Right renal cortex interstitium (tissue), 3 donors: ENCODE results near the gene ABCF1. TPM values are rescaled to one million over a fixed set of nuclear protein-coding genes. Genes with fewer than 3 reads are reported as not detected.

Source experiments
- DNase-seq, 3 donors: peaks; one replicate each; pipeline ENCODE4 v3.0.0-alpha.2; 2013; ENCODE audit warnings: low read depth in 3 of 3, low spot score in 2 of 3
- polyA plus RNA-seq, 3 donors: library from polyadenylated mRNA; unstranded; fragments of 120-200 nt; gene quantifications; one replicate each; pipeline ENCODE4 v1.2.1, GENCODE V29; 2013; ENCODE audit not compliant: insufficient read length in 3 of 3

ABCF1 gene
- polyA plus RNA-seq, 3 donors: 71.2 to 76.2 (median 73.3) TPM

DNA sequence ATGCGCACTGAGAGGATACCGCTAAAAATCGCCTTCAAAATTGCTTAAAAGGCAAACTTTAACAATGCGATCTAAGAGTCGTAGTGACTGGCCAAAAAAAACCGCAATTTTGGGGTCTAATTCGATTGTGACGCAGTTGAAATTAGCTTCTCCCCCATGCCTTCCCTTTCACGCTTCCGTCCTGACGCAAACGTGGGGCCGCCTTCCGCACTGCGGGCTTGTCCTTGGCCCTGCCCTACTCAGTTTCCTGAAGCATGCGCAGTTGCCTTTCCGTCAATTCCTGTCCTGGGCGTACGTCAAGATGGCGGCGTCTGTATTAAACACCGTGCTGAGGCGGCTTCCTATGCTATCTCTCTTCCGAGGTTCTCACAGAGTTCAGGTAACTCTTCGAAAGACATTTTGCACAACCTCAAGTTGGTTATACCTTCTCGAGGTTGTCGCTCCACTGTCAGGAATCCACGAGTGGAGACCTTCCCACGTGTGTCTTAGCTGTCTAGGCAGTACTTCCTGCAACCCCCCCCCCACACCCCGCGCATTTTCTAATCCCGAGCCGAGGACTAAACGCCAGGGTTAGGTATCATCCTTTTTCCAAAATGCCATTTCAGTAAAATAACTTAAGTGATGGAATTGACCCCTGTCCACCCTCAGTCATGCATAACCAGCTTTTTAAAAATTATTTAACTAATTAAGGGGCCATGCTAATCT is 46.5 kb downstream of the ABCF1 start, which contains the start of gene MRPS18B:
Gene MRPS18B (plus strand): TSS at position 276 of the 705 bp plus-strand sequence. CDS start 26 bp downstream, at position 302.
- DNase-seq: peak; percentile 99 to 100 (median 100)

DNA sequence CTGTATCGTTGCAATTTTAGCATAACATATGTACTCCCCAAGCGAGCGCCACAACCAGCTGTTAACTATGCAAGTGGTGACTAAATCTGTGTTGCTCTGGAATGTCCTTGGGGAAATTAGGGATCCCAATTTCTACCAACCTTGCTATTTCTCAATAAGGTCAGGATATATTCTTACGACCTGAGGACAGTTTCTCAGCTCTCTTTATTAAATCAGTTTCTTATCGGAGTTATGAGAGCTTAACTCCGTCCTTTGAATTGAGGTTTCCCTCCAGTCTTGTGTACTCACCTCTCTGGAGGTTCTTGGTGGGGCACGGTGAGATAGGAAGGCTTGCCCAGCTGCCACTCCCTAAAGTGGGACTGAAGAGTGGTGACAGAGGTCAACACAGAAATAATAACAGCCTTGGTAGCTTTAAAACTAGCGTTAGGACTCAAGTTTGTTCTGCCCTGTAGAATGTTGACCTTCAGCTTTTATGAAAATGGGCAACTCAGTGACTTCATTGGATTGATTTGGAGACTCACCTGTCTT is 47.1 kb downstream of the ABCF1 start:
- no peak for DNase-seq

DNA sequence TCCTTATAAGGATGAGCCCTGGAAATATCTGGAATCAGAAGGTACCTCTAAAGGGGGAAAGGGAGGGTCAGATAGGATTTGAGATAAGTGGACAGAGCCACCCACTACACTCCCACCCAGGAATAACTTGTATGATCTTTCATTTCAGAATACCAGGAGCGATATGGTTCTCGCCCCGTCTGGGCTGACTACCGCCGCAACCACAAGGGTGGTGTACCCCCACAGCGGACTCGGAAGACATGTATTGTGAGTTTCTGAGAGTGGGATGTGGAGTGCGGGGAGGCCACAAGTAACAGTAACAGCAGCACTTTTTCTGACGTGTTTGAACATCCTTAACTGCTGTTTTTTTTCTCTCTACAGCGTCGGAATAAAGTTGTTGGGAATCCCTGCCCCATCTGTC is 48.3 kb downstream of the ABCF1 start:
- DNase-seq: no peak

DNA sequence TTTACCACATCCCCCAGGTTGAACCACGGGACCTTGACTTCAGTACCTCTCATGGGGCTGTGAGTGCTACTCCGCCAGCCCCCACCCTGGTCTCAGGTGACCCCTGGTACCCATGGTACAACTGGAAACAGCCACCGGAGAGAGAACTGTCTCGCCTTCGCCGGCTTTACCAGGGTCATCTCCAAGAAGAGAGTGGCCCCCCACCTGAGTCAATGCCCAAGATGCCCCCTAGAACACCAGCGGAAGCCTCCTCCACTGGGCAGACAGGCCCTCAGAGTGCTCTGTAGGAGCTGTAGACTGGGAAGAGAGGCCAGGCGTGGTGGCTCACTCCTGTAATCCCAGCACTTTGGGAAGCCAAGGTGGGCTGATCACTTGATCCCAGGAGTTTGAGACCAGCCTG is 54.3 kb downstream of the ABCF1 start:
- no peak for DNase-seq

DNA sequence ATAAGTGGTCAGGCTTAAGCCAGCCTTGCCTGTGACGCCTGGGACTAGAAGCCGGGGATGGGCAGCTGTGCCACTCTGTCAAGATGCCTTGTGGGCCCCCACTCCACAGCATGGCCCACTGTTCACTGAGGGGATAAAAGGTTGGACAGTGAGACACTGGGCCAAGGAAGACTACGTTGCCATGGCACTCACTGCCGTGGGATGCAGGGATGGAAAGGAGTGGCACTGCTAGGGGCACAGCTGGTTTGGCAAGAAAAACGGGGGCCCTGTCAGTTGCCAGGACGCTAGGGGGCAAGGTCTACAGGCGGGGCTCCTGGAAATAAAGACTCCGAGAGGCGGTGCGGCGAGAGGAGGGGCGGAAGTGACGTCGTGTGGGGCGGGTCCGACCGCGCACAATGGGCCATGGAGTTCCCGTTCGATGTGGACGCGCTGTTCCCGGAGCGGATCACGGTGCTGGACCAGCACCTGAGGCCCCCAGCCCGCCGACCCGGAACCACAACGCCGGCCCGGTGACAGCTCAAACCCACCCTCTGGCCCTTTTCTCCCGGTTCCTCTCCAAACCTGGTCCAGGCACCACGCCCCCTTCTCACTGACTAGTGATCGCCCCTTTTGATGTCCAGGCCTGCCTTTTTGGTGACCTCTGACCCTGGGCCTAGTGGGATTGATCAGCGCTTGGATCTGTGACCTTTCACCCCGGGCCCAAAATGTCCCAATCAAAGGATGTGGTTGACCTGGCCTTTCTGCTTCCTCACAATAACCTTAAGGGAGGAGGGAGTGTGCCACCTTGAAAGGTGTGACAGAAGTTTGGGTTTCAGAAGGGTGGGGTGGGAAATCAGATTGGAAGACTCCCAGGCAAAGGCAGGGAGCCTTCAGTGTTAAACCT is 55.5 kb downstream of the ABCF1 start, which contains the start of gene ATAT1:
Gene ATAT1 (plus strand): TSS at position 391 of the 883 bp plus-strand sequence.
- no peak for DNase-seq

DNA sequence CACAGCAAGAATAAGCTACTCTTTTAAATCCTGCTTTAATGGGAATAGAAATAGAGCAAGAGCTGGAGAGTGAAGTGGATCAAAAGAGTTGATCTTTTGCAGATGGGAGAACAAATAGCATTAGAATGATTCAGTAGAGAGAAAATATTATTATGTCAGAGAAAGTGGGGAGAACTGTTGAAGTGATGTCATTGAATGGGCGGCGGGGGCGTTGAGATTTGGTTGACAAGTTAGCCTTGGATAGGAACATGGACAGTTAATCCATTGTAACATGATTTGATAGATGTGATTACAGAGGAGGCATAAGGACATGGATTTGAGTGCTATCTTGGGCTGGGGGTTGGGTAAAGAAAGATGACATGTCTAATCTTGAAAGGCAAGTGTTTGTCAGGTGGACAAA is 64.6 kb downstream of the ABCF1 start:
- DNase-seq: no peak

DNA sequence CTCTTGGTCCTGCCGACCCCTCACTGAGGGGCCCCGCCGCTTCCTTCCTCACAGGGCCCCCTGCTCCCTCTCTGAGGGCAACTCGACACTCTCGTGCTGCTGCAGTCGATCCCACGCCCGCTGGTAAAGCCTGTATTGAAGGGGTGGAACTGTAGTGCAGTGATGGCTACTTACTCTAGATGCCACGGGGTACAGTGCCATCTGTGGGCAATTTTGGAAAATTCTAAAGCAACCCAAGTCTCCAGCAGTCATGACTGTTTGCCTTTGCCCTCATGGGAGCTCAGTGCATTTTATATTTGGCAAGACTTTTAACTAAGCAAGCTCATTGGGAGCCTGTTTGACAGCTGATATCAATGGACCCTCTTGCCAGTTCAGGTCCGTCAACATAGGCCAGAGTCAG is 69.2 kb downstream of the ABCF1 start:
- no peak for DNase-seq

DNA sequence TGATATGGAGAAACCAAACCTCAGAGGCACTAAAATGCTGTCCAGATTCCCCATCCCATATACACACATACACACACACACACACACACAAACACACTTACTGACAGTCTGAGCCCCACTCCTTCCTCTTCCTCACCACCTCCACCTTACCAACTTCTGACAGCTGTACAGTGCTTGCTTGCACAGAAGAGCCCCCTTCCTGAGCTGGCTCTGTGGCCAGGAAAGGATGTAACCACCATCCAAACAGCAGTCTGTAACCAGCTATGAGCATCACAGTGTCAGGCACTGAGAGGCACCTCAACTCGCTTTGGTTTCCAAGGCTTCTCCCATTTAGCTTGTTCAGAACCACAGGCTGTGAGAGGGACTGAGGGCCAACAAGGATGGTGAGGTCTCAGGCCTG is 69.8 kb downstream of the ABCF1 start:
- DNase-seq: no peak

Other genes with a start within 250 kb of the ABCF1 start
- gene TRIM39, start 244.5 kb upstream of the ABCF1 start, polyA plus RNA-seq: 10 to 100 TPM; 13.1 to 14.1 (median 13.7) TPM
- gene RPP21, start 226.3 kb upstream of the ABCF1 start, polyA plus RNA-seq: 10 to 100 TPM; 29.4 to 32.0 (median 31.5) TPM
- gene HLA-E, start 81.9 kb upstream of the ABCF1 start, polyA plus RNA-seq: 100 to 1,000 TPM; 114 to 118 (median 114) TPM
- gene GNL1, start 15.0 kb upstream of the ABCF1 start, polyA plus RNA-seq: 10 to 100 TPM; 75.7 to 89.8 (median 80.4) TPM
- 10 to 100 TPM; 29.5 to 31.5 (median 30.2) TPM for gene PRR3, start 14.1 kb upstream of the ABCF1 start, polyA plus RNA-seq
- gene PPP1R10, start 45.8 kb downstream of the ABCF1 start, polyA plus RNA-seq: 10 to 100 TPM; 48.0 to 51.6 (median 48.1) TPM
- gene MRPS18B, start 46.4 kb downstream of the ABCF1 start, polyA plus RNA-seq: 10 to 100 TPM; 63.7 to 66.9 (median 65.8) TPM
- gene ATAT1, start 55.4 kb downstream of the ABCF1 start, polyA plus RNA-seq: 10 to 100 TPM; 26.7 to 31.8 (median 29.2) TPM
- gene C6orf136, start 75.7 kb downstream of the ABCF1 start, polyA plus RNA-seq: 10 to 100 TPM; 17.3 to 19.6 (median 17.5) TPM
- 10 to 100 TPM; 43.5 to 46.2 (median 45.6) TPM for gene DHX16, start 101.6 kb downstream of the ABCF1 start, polyA plus RNA-seq
- gene PPP1R18, start 115.2 kb downstream of the ABCF1 start, polyA plus RNA-seq: 10 to 100 TPM; 34.4 to 38.4 (median 34.4) TPM
- gene NRM, start 119.5 kb downstream of the ABCF1 start, polyA plus RNA-seq: 10 to 100 TPM; 32.5 to 33.4 (median 33.0) TPM
- gene MDC1, start 145.8 kb downstream of the ABCF1 start, polyA plus RNA-seq: 10 to 100 TPM; 33.5 to 43.4 (median 35.6) TPM
- 1,000 to 10,000 TPM; 1,231 to 1,298 (median 1,262) TPM for gene TUBB, start 148.9 kb downstream of the ABCF1 start, polyA plus RNA-seq
- gene FLOT1, start 171.2 kb downstream of the ABCF1 start, polyA plus RNA-seq: 100 to 1,000 TPM; 134 to 154 (median 141) TPM
- gene IER3, start 173.1 kb downstream of the ABCF1 start, polyA plus RNA-seq: 10 to 100 TPM; 17.9 to 24.5 (median 23.3) TPM